DMS153 treated with DMSO at 0.1 percent for 48 hours (cell line): ENCODE measurements around the gene PDE6C.
A peak's percentile ranks its signal among the peaks of the same experiment; 100 is the strongest.

Experiments
- DNase-seq: peaks from one replicate; lab custom pipeline; 2025; ENCODE audit not compliant: unreplicated experiment; lab: John Stamatoyannopoulos, UW

The PDE6C gene

DNA sequence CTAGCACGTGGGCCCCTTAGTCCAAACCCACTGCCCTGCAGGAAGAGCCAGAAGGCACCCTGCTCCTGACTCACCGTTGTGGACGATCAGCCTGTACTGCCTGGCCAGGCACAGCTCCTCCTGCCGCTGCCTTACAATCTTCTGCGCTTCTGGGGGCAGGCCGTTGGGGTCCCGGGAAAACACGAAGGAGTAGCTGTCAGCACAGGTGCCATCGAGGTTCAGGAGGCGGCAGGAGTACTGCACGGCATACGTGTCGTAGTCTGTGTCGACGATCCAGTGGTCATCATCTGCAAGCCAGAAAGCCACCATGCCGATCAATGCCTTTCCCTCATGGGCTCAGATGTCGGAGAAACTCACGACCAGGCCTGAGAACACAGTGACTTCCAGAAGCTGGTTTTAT is 18.6 kb upstream of the PDE6C start:
- no peak for DNase-seq

DNA sequence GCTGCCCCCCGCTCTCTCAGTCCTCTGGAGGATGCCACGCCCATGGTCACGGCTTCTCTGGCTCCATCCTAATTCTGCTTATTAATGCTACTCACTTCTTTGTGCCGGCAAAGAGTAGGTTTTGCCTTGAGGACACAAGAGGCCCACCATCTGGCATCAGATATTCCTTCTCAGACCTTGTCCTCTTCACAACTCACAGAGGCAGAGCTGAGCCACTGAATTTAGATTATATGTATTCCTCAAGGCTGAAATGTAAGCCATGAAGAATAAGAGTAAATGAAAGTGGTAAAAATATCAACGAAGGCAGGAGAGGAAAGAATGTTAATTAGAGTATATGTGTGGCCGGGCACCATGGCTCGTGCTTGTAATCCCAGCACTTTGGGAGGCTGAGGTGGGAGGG is 17.8 kb upstream of the PDE6C start:
- DNase-seq: no peak

DNA sequence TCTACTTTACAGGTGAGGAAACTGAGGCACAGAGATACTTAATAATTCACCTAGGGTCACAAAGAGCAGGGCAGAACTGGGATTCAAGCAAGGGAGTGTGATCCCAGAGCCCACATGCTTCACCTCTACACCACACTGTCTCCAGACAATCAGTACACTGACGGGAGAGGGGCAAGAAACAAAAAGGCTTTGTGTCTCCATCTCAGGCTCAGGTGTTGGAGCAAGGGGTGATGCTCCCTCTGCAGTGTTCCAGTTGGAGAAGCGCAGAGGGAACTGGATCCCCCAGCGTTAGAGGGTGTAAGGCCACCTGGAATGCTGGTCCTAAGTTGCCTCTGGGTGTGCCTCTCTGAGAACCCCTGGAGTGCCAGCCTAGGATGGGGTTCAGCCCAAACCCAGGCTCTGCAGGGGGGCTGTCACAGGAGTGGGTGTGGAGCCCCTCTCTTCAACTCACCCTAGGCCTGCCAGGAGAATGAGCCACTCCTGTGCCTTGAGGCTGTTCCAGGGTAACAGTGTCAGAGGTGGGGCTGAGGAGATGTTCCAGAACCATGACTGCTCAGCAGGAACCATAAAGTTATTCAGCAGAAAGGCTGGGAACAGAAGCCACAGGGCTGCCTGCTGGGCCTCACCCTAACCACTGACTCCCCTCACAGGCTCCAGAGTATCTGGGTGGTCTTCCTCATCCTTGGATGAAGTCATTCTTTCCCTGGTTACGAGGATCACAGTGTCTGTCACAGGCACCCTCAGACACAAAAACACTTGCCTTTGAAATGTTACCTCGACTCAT is 16.8 kb upstream of the PDE6C start:
- DNase-seq: no peak

DNA sequence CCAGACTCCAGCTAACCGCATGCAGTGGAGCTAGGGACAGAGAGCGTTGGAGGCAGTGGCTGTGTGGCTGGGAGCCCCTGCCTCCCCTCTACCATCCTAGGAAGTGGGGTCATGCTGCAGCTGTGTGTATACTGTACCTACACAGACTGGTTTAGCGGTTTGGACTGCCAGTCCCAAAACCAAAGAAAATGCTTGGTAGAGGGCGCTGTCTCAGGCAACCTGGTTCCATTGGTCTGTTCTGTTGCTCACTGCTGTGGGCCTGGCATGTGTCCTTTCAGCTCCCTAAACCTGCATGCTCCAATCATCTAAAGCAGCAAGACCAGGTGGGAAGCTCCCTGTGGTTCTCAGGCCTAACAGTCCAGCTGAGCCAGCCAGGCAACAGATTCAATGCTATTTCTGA is 15.8 kb upstream of the PDE6C start:
- no peak for DNase-seq

DNA sequence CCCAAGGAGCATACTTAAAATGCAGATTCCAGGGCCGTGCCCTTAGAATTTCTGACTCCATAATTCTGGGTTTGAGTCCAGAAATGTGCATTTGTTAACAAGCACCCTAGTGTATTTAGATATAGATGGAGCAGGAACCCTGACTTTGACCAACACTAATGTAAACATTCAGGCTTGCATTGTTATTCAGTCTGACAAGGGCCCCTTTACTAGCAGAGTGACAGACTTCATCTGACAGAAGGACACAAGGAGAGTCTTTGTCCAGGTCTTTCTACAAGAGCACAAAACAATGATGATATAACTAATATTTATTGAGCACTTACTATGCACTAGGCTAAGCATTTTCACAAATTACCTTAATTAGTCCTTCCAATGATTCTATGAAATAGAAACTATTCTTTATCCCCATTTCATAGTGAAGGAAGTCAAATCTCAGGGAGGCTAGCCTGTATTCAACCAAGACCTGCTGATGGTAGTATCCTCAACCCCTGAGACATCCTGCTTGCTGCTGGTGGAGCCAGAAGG is 15.2 kb upstream of the PDE6C start:
- DNase-seq: no peak

DNA sequence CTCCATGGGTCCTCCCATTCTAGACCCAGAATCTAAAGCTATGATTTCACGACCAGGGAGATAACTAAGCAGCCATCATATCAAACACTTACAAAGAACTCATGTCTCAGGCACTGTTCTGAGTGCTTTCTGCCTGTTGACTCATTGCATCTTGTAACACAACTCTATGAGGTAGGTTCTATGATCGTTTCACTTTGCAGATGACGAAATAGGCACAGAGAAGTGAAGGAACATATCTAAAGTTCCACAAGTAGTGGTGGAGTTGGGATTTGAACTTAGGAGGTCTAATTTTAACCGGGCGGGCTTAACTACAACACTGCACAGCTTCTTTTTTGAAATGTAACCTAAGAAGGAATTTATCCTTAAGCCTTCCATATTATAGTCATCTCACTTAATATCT is 14.2 kb upstream of the PDE6C start:
- DNase-seq: no peak

DNA sequence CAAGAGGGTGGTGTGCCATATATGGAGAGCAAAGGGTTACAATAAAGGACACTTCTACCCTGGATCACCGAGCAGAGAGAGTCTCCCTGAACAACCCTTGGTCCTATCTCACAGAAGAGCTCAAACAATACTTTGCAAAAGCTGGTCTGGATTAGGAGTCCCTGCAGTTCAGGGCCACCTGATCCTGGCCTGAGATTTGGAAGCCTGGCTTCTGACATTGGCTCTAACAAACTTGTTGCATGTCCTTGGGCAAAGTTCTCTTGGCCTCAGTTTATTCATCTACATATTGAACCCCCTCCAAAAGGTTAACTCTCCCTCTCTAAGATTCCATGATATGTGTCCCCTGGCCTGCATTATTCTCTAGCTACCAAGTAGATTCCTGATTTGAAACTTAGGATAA is 13.0 kb upstream of the PDE6C start:
- DNase-seq: no peak

DNA sequence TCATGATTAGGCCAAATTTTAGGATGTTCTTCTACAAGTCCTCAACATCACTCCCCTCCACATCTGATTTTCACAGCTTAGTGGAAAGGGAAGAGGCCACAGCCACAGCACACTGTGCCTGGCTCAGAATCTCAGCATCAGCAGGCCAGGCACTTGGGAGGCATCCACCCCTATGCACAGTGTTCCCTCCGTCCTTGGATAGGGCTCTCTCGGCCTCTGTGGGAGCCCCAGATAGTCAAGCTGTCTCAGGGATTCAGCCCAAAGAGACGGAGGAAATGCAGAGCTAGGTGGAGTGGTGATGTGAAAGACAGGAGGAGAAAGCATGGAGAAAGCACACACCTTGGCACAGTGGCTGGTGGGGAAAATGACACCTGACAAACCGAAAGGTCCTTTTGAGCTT is 12.6 kb upstream of the PDE6C start:
- DNase-seq: no peak

DNA sequence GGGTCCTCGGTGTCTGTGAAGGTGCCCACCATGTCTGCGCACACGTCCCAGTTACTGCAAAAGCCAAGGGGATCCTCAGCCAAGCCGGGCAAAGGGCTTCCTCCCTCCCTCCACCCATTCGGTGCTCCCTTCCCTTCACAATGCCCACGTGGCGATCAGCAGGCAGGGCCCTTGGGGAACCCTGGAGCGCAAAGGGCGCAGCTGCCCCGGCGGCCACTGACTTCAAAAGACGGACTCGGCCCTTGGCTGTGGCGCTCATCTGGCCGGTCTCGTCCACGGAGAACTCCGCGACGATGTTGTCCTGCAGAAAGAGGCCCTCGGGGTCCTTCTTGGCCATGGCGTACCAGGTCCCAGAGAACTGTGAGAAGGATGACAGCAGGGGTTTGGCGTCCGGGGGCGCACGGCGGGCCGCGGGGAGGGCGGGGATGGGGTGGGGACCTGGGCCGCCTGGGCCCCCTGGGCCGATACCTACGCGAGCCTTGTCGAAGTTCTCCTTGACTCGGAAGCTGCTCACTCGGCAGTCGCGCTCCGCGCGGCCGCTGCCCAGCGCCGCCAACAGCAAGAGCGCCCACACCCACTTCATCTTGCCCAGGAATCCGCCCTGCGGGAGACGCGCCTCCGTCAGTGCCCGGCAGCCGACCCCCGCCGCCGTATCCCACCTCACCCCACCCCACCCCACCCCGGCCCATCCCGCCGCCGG is 11.7 kb upstream of the PDE6C start:
- peak; percentile 19 for DNase-seq

DNA sequence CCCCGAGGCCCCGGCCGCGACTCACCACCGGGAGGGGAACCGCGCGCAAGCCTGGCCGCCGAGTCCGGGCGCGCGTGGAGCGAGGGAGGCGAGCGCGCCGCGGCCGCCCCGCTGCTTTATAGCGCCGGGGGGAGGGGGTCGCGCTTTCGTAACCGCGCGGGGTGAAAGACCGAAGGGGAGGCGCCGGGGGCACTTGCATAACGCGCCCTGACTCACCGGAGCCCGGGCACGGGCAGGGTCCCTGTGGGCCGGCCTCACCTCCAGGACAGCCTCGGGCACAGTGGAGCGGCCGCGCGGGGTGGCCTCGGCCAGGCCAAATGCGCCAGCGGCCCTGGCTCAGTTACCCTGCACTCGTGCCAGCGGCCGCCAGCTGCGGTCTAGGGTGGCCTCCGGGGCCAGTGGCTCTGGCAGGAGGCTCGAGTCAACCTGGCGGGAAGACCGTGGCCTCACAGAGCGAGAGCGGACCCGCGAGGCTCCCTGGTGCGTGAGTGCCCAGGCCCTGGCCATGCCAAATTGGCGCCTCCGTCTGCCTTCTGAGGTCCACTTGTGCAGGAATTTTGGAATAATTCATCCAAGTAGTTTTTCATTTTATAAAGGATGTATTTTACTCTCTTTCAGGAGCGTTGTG is 11.1 kb upstream of the PDE6C start, which contains the start of gene RBP4:
RBP4 (minus strand) TSS at position 90 of the 628 bp plus-strand sequence. CDS start 207 bp downstream, outside the sequence.
- peak; percentile 12 for DNase-seq

DNA sequence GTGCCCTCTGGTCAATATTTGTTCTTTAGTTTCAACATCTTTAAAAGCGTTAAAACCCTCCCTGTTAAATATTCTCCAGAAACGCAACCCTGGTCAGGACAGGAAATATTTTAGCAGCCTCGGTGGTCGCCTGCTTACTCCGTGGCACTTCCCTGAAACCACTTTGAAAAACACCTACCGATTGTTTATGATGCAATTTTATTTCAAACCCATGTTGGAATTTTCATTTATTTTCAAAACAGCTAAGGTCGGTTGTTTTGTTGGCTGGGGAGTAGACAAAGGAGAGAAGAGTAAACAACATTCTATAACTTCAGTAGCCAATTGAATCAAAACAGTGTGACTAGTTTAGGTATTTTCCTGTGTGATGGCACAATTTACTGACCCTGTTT is 10.6 kb upstream of the PDE6C start:
- DNase-seq: no peak

DNA sequence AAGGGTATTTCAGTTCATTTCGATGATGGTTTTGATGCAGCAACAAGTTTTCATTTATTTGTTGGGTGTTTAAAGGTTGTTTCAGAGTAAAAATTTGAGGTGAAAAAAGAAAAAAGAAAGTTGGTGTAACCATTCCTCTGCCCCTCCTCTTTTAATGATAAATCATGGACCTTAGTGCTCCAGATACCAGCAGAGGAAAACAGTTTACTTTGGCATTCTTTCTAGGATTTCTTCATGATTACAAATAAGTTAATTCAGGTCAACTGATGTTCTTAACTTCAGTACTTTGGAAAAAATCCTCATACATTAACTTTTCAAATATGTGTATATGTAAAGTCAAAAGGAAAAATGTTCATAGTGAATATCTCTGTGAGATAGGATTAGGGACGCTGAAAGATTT is 9.3 kb upstream of the PDE6C start:
- no peak for DNase-seq

DNA sequence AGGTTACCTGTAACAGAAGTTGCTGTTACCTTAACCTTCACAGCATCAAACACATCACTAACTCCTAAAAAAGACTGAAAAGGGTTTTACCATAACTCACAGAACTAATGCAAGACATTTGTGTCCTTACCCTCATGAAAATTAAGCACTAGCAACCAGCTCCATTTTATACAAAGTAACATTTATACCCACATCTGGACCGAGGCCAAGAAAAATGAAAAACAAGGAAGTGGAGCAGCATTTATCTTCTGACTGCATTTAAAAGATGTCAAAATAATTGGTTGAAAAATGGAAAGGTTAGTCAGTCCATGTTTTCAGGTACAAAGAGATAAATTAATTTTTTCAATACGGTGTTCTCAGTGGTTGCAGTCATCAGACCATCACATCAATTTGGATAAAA is 8.2 kb upstream of the PDE6C start:
- peak; percentile 30 for DNase-seq

DNA sequence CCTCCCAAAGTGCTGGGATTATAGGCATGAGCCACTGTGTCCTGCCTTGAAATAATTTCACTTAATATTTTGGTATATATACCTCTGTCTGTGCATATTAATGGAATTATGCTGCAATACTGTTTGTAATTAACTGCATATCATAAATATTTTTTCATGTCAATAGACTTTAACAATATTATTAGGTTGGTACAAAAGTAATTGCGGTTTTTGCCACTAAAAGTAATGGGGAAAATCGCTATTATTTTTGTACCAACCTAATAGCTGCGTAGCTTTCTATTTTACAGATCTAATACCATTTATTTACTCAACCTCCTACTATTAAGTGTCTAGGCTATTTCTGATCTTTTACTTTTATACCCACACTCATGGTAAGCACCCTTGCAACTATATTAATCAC is 3.9 kb upstream of the PDE6C start:
- DNase-seq: no peak

DNA sequence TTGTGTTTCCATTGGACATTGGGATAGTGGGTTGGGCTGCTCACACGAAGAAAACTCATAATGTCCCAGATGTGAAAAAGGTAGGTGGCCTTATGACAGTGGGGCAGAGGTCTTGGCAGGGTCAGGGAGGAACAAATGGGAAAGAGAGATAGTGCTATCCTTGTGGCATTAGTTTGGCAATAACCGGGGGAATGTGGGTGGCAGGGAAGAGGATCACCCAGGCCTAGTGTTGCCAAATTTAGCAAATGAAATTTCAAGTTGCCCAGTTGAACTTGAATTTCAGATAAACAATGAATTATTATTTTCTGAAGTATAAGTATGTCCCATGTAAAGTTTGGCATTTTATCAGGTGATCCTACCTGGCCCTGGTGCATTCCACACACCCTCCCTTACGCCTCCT is 789 bp downstream of the PDE6C start:
- no peak for DNase-seq

DNA sequence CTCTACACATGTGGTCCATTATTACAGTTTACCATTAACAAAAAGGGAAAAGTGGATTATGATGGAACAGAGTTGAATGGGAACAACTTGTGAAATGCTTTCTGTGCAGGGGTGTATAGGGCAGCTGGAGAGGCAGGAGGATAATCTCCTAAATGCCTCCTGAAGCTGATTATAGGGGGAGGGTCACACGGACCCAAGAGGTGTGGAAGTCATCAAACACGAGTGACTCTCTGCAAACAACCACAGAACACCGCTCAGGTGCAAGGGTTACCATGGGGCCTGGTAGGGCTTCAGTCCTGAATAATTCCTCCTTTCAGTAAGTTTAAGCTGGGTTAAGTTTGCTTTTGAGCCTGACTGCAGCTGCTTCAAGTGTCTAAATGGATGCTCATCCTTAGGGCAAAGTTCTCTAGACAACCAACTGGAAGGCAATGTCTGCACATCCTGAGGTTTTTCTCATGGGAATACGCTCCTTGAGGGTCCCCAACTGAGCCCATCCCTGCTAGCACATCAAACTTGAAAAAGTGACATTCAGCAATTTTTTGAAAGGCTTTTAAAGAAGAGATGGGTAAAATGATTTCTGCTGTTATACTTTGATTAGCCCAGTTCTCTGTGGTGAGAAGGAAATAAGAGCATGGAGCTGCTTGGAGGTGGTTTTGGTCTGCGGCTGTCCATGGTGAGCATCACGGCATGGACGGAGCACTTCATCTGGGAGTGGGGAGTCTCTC is 1.9 kb downstream of the PDE6C start:
- DNase-seq: no peak

DNA sequence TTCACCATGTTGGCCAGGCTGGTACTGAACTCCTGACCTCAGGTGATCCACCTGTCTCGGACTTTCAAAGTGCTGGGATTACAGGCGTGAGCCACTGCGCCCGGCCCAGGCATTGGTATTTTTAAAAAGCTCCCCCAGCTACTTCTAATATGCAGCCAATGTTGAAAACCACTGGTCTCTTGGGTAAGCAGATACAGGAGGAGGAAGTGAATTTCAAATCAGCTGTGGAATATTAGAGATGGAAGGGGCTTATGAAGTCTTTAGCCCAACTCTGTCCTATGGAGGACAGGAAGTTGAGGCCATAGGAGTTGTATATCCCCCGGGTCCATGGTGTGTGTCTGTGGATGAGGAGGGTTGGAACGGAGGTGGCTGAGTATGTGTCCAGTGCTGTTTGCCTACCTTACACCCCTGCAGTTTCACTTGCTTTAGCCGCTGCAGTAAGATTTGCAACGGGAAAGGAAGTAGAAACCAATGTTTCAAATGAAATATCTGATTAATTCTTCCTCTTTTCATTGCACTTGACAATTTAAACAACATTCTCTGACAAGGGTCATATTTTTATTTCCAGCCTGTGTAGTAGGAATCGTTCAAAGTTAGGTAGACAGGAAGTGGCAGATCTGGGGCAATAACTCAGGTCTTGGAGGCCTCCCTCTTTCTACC is 3.4 kb downstream of the PDE6C start:
- DNase-seq: no peak

DNA sequence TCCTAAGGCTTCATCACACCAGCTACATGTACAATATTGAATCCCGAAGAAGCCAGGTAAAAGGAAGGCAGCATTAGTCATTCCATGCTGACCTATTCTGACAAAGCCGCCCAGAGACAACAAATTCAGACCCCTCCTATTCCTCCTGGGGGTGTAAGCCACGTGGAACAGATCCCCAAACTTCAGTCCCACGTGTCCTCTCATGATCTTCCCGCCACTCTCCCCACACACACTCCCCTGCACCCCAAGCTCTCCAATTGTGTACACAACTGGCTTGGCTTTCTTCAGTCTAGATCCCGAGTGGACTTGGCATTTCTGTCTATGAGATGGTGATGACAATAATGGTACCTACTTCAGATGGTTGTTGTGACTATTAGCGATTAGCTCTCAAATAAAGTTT is 8.6 kb downstream of the PDE6C start:
- no peak for DNase-seq

DNA sequence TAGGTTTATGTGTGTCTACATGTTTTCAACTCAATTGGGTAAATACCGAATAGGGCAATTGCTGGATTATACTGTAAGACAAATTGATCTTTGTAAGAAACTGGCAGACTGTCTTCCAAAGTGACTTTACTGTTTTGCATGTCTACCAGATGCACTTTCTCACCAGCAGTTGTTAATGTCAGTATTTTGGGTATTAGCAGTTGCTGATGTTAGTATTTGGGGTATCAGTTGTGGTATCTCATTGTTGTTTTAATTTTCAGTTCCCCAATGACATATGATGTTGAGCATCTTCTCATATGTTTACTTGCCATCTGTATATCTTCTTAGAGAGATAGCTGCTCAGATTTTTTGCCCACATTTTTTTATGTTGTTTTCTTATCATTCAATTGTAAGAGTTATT is 10.6 kb downstream of the PDE6C start:
- DNase-seq: no peak

DNA sequence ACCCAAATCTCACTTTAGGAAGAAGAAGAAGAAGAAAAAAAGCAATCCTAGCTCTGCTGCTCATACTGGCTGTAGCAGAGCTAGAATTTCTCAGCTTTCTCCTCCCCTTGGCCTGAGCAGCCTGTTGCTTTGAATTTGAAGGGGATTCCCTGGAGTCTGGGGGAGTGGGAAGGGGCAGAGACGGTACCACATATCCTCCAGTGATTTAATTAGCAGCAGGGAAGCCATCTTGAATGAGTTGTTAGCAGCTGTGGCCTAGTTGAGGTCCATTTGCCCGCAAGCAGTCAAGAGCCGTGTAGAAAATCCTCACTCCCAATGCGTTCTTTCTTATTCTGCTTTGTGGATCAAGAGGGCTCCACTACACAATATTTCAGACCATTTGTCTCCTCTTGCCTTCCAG is 16.5 kb downstream of the PDE6C start:
- DNase-seq: no peak
